GM12864 (cell line): ENCODE data around the gene ADCK1.

ENCODE experiments used
- DNase-seq: peaks from one replicate; pipeline ENCODE4 v3.0.0-alpha.2; 2011; ENCODE audit warnings: low read depth
- H3K4me3 ChIP-seq: 2 replicates; pipeline ENCODE4 v1.5.1; 2011; ENCODE audit warnings: mild to moderate bottlenecking, low read depth, low read length, control low read depth
- TF ChIP-seq, protein P1 (sequence below): IDR thresholded peaks from 2 replicates; pipeline ENCODE4 v1.5.1; 2011; ENCODE audit warnings: low read depth, mild to moderate bottlenecking, moderate library complexity, low read length, control low read depth, inconsistent platforms; ENCODE audit errors: missing control alignments

The ADCK1 gene

DNA sequence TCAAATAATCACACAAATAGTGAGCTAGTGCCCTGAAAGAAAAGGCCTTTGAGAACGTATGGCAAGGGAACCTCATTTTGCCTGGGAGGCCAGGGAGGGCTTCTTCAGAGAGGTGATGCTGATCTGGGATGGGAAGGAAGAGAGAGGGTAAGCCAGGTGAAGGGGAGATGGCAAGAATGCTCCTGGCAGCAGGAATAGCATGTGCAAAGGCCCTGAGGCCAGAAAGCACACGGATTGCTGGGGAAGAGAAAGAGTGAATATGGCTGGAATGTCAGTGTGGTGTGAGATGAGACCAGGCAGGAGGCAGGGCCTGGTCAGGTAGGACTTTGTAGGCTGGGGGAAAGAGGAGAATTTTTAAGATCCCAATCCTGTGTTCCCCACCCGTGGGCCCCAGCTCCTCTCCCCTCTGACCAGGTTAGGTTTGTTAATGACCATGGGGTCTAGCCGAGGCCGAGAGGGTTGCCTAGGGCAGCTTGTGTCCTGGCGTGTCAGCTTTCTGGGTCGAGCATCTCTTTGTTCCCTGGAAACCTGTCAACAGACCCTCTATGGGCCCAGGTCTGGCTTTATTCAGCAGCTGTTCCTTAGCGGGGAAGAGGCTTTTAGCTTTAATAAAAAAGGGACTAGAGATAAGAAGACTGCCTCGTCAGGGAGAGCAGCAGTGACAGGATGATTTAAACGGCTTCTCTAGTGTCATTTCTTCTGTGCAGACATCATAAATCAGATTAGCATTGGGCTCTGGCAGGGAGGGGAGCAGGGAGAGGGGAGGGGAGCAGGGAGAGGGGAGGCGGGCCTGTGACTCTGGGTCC is 123.4 kb downstream of the ADCK1 start:
- H3K4me3 ChIP-seq: no peak overlapping the region
- no peak for DNase-seq
- TF ChIP-seq, protein P1, sequence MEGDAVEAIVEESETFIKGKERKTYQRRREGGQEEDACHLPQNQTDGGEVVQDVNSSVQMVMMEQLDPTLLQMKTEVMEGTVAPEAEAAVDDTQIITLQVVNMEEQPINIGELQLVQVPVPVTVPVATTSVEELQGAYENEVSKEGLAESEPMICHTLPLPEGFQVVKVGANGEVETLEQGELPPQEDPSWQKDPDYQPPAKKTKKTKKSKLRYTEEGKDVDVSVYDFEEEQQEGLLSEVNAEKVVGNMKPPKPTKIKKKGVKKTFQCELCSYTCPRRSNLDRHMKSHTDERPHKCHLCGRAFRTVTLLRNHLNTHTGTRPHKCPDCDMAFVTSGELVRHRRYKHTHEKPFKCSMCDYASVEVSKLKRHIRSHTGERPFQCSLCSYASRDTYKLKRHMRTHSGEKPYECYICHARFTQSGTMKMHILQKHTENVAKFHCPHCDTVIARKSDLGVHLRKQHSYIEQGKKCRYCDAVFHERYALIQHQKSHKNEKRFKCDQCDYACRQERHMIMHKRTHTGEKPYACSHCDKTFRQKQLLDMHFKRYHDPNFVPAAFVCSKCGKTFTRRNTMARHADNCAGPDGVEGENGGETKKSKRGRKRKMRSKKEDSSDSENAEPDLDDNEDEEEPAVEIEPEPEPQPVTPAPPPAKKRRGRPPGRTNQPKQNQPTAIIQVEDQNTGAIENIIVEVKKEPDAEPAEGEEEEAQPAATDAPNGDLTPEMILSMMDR: no peak

DNA sequence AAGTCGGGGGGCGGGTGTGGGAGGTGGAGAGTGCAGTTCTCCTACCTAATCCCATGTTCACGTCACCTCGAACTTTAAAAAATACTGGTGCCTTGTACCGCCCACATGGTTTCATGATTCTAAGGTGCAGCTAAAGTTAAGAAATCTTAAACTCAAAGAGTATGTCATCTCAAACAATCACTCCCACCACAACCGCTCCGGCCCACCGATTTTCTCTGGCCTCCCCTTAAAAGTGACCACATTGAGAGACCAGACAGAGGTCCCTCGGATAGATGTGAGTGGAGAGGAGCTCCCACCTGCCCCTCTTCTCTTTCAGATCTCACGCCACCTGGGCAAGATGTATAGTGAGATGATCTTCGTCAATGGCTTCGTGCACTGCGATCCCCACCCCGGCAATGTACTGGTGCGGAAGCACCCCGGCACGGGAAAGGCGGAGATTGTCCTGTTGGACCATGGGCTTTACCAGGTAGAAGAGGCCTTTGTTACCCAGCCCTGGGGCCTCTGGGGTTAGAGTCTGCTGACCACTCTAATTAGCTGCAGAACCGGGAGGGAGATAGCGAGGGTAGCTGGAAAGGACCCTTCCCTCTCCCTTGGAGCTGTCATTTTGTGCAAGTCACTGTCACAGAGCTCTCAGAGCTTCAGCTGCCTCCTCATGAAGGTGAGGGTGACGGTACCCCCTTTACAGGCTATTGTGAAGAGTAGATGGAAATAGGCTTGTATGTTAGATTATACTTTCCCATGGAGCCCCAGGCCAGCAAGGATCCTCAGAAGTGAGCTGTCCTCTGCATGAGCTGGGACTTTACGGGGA is 124.4 kb downstream of the ADCK1 start:
- H3K4me3 ChIP-seq: no peak overlapping the region
- no peak for DNase-seq
- TF ChIP-seq, protein P1: no peak

DNA sequence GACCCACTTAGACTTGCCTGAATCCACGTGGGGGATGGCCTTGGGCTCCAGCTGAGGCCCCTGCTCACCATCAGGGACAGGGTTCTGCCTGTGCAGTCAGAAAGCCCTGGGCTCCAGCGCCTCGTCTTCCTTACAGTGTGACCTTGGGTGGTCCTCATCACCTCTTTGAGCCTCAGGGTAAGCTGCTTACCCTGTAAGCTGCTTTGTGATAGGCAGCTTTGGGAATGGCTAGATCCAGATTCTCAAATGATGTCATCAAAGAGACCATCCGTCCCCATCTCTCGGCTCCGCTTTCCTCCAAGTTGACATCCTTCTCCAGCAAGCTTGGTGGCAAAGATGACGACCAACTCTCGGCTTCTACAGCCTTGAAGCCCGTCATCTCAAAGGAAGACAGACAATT is 127.0 kb downstream of the ADCK1 start:
- H3K4me3 ChIP-seq: no peak overlapping the region
- no peak for DNase-seq
- TF ChIP-seq, protein P1: no peak

DNA sequence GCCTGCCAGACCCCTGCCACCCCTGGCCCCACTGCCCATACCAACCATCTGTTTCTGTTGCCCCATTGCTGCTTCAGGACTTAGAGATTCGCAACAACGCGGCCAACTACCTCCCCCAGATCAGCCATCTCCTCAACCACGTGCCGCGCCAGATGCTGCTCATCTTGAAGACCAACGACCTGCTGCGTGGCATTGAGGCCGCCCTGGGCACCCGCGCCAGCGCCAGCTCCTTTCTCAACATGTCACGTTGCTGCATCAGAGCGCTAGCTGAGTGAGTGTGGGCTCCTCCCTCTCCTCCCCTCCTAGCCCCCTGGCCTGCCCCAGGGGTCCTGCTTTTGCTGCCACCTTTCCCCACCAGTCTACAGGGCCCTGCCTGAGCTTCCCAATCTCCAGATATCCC is 131.5 kb downstream of the ADCK1 start:
- no peak for DNase-seq
- TF ChIP-seq, protein P1: no peak
- no peak overlapping the region for H3K4me3 ChIP-seq

DNA sequence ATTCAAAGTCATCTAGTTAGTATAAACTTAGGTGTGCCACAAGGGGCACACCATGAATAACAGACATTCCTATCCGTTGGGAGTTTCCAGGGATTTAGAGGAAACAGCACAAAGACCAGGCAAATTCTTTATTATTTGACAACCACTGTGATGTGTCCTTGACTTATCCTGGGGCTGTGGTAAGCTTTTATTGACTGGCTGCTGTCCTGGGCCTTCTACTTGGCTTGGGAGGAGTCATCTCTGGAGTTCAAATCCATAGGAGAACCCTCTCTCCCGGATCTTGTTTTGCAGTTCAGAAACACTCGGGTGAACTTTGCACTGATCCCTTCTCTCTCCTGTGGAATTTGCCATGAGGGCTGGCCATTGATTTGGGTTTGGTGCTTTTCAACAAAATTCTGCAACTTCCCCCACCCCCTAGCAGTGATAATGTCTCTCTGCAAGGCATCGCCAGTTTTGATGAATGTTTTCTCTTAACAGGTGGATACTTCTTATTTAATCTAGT is 136.3 kb downstream of the ADCK1 start:
- TF ChIP-seq, protein P1: no peak
- H3K4me3 ChIP-seq: no peak overlapping the region

DNA sequence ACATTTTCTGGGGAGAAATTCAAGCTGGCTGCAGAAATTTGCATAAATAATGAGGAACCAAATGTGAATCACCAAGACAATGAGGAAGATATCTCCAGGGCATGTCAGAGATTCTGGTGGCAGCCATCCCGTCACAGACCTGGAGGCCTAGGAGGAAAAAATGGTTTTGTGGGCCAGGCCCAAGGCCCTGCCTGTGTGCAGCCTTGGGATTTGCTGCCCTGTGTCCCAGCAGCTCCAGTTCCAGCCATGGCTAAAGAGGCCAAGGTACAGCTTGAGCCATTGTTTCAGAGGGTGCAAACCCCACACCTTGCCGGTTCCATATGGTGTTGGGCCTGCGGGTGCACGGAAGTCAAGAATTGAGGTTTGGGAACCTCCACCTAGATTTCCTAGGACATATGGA is 147.5 kb downstream of the ADCK1 start:
- no peak overlapping the region for H3K4me3 ChIP-seq
- no peak for DNase-seq
- TF ChIP-seq, protein P1: no peak

More for the DNA sequence above, 136.3 kb downstream of the ADCK1 start:
- no peak for DNase-seq
